ENCODE measurements around the gene MRPL48. TPM values are rescaled to one million over a fixed set of nuclear protein-coding genes. Genes with fewer than 3 reads are reported as not detected.

The MRPL48 gene
- total RNA-seq, 4 donors from 2014 or later, result 10.7 to 19.8 (median 12.3) TPM

DNA sequence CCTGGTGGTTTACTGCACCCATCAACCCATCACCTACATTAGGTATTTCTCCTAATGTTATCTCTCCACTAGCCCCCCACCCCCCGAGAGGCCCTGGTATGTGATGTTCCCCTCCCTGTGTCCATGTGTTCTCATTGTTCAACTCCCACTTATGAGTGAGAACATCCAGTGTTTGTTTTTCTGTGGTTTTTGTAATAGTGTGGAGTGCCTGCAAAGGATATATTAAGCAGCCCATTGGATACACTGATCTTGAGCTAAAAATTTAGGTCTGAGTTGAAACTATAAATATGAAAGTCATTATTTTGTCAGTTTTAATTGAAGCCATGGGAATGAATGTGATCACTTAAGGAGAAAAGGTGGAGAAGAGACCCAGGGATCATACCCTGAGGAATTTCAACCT, 23.0 kb downstream of the MRPL48 start:
- DNase-seq (ENCODE audit: low spot score) (no peak), ATAC-seq (ENCODE audit: low FRiP score) (no peak)
- TF ChIP-seq, protein P1, sequence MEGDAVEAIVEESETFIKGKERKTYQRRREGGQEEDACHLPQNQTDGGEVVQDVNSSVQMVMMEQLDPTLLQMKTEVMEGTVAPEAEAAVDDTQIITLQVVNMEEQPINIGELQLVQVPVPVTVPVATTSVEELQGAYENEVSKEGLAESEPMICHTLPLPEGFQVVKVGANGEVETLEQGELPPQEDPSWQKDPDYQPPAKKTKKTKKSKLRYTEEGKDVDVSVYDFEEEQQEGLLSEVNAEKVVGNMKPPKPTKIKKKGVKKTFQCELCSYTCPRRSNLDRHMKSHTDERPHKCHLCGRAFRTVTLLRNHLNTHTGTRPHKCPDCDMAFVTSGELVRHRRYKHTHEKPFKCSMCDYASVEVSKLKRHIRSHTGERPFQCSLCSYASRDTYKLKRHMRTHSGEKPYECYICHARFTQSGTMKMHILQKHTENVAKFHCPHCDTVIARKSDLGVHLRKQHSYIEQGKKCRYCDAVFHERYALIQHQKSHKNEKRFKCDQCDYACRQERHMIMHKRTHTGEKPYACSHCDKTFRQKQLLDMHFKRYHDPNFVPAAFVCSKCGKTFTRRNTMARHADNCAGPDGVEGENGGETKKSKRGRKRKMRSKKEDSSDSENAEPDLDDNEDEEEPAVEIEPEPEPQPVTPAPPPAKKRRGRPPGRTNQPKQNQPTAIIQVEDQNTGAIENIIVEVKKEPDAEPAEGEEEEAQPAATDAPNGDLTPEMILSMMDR (IDR thresholded peaks at IDR 0.05), result no peak

DNA sequence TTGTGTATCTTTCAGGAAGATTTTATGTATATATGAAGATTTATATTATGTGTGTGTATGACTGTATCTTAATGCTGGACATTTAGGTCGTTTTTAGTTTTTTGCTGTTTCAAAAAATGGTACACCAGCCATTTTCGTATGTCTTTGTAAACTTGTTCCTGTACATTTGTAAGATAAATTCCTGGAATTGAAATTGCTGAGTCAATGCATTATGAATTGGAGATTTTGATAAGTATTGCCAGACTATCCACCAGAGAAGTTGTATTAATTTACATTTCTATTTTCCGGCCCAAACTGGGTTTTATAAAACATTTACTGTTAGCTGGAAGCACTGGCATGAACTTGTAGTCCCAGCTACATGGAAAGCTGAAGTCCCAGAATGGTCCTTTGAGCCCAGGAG, 24.6 kb downstream of the MRPL48 start:
- ATAC-seq (ENCODE audit: low FRiP score), result no peak
- TF ChIP-seq, protein P1 (IDR thresholded peaks at IDR 0.05), result no peak
- DNase-seq (ENCODE audit: low spot score), result no peak

DNA sequence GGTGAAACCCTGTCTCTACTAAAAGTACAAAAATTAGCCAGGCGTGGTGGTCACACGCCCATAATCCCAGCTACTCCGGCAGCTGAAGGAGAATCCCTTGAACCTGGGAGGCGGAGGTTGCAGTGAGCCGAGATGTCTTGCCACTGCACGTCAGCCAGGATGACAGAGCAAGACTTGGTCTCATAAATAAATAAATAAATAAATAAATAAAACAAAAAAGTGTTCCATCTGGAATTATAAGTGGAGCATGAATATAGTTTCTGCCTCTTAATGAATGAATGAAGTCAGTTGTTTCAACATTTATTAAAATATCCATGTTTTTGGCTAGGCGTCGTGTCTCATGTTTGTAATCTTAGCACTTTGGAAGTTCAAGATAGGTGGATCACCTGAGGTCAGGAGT, 27.1 kb downstream of the MRPL48 start:
- no peak for ATAC-seq (ENCODE audit: low FRiP score)
- TF ChIP-seq, protein P1 (IDR thresholded peaks at IDR 0.05), result no peak

DNA sequence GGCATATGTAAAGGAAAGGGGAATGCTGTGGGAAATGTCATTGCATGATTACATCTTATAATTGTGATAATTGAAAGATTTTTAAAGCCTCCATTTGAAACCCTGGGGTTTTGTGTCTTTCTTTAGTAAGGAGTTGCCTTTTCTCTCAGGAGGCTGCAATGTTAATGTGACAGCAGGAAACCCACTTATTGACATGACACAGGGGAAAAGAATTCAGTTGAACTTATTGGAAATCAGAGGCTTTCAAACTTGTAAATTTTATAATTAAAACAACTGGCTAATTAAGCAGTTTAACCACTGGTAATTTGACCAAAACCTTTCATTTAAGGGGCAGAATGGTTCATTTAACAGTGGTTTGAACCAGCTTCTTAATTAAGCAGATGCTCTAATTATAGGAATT, 31.2 kb downstream of the MRPL48 start:
- ATAC-seq (ENCODE audit: low FRiP score), result no peak
- no peak for DNase-seq (ENCODE audit: low spot score)
- TF ChIP-seq, protein P1 (IDR thresholded peaks at IDR 0.05), result no peak

More for the DNA sequence above, 27.1 kb downstream of the MRPL48 start:
- DNase-seq (ENCODE audit: low spot score), result no peak

DNA sequence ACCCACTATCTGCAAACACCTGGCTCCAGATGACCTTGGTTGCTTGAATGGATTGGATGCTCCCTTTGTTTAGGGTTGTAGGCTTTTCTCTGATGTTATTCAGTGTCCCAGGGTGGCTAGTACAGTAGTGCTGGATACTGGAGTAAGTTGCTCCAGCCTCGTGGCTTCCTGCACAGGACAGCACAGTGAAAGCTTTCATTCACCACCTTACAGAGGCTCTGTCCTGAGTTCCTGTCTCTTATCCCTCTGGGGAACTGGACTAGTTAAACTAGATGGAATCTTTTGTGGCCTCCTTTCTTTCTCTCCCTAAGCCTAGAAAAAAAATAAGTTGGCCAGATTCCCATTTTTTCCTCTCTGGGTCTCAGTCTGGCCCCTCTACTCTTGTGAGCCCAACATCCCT, 42.6 kb downstream of the MRPL48 start:
- DNase-seq (ENCODE audit: low spot score), result no peak
- TF ChIP-seq, protein P1 (IDR thresholded peaks at IDR 0.05), result no peak
- ATAC-seq (ENCODE audit: low FRiP score), result no peak

DNA sequence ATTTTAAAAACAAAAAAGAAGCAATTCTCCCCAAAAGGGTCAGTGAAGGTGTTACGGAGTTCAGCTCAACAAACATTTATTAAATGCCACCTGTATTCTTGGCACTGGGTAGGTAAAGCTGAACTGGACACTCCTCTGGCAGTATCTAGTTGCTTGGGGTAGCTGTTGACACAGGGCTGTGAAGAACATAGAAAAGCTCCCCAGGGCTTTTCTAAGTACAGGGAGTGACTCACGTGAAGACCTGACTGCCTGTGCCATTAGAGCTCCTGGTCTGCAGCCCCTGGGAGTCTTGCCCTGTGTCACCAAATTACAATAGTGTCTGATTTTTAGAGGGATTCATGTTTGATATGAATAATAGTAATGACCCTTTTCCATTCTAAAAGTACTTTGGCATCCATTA, 45.4 kb downstream of the MRPL48 start:
- ATAC-seq (ENCODE audit: low FRiP score) (no peak), DNase-seq (ENCODE audit: low spot score) (no peak)
- TF ChIP-seq, protein P1 (IDR thresholded peaks at IDR 0.05), result no peak

DNA sequence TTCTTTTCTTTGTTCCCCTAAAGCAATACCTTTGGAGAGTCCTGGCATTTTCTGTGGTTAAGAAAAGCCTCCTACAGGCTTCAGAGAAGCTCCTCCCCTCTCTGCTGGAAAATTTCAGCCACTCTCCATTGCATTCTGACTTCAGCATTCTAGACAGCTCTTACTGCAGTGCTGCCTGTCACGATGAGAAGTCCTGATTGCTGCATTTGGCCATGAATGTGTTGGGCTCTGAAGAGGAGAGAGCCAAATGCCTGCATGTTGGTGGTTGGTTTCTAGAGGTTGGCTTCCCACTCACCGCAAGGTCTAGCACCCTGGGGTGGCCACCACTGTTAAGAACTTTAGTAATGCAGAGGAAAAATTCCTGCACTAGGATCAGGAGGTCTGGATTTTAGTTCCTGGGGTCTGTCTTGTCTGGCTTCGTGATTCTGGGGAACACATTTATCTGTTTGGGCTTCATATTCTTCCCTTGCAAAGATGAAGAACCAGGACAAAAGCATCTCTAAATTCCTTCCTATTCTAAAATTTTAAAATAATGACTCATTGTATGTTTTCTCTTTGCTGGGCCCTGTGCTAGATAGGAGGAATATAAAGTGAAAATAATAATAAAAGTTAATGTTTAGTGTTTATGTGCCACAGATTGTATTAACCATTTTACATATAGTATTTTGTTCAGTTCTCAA, 50.9 kb downstream of the MRPL48 start:
- ATAC-seq (ENCODE audit: low FRiP score), result no peak
- TF ChIP-seq, protein P1 (IDR thresholded peaks at IDR 0.05), result no peak

More for the DNA sequence above, 50.9 kb downstream of the MRPL48 start:
- no peak for DNase-seq (ENCODE audit: low spot score)
